ENCODE data around the gene GAPVD1.
"Not testable (repeated sequence)": the region's sequence is repeated elsewhere in the genome, so short reads cannot be mapped to it uniquely, and the experiment has no call there.

Gene GAPVD1

GRCh38 chr9:125376261-125377226 lies 114.9 kb downstream of the GAPVD1 start:
- DNase-seq: no peak

- DNase-seq: no peak
Observed at GRCh38 chr9:125377584-125378250, 116.1 kb downstream of the GAPVD1 start.

GRCh38 chr9:125378778-125379177 lies 117.2 kb downstream of the GAPVD1 start:
- DNase-seq: no peak

GRCh38 chr9:125379208-125379607 lies 117.6 kb downstream of the GAPVD1 start:
- DNase-seq: no peak

- DNase-seq: no peak
Observed at GRCh38 chr9:125380406-125380805, 118.8 kb downstream of the GAPVD1 start.

GRCh38 chr9:125387861-125388524 lies 126.4 kb downstream of the GAPVD1 start:
- no peak for DNase-seq

GRCh38 chr9:125388978-125389377 lies 127.4 kb downstream of the GAPVD1 start:
- no peak for DNase-seq

GRCh38 chr9:125391704-125392103 lies 130.1 kb downstream of the GAPVD1 start:
- peak; percentile 77 for DNase-seq

- DNase-seq: no peak
Observed at GRCh38 chr9:125393426-125393825, 131.8 kb downstream of the GAPVD1 start.

- DNase-seq: no peak
Observed at GRCh38 chr9:125396799-125397198, 135.2 kb downstream of the GAPVD1 start.

- DNase-seq: no peak
Observed at GRCh38 chr9:125397736-125398135, 136.1 kb downstream of the GAPVD1 start.

GRCh38 chr9:125398243-125398642 lies 136.6 kb downstream of the GAPVD1 start:
- no peak for DNase-seq

- DNase-seq: no peak
Observed at GRCh38 chr9:125399165-125399564, 137.5 kb downstream of the GAPVD1 start.

GRCh38 chr9:125399666-125400065 lies 138.0 kb downstream of the GAPVD1 start:
- DNase-seq: no peak

GRCh38 chr9:125400232-125400631 lies 138.6 kb downstream of the GAPVD1 start:
- DNase-seq: not testable (repeated sequence)

GRCh38 chr9:125400725-125401716 lies 139.4 kb downstream of the GAPVD1 start:
- no peak for DNase-seq

- DNase-seq: no peak
Observed at GRCh38 chr9:125404733-125405132, 143.1 kb downstream of the GAPVD1 start.

GRCh38 chr9:125405938-125406809 lies 144.5 kb downstream of the GAPVD1 start:
- no peak for DNase-seq

GRCh38 chr9:125406810-125407087 lies 145.1 kb downstream of the GAPVD1 start:
- DNase-seq: no peak

GRCh38 chr9:125407432-125407973 lies 145.9 kb downstream of the GAPVD1 start:
- no peak for DNase-seq
